AG10803 (cell line): ENCODE data around the gene AQP3.
A peak's percentile ranks its signal among the peaks of the same experiment; 100 is the strongest.

Source experiments
- DNase-seq: peaks from one replicate; pipeline ENCODE4 v3.0.0; 2010; ENCODE audit warnings: low read depth
- H3K4me3 ChIP-seq: 2 replicates; pipeline ENCODE4 v1.5.1; 2011; ENCODE audit warnings: mild to moderate bottlenecking, low read length, control low read depth
- CTCF ChIP-seq: conservative IDR thresholded peaks from 2 replicates; pipeline ENCODE4 v1.5.1; 2011; ENCODE audit warnings: mild to moderate bottlenecking, low read length, control low read depth, inconsistent platforms

AQP3 gene

GRCh38 chr9:33468215-33468730 lies 20.9 kb upstream of the AQP3 start:
- no peak overlapping the region for H3K4me3 ChIP-seq
- no peak for TF ChIP-seq CTCF
- DNase-seq, result no peak

GRCh38 chr9:33467526-33467925 lies 20.1 kb upstream of the AQP3 start:
- DNase-seq, result no peak
- no peak overlapping the region for H3K4me3 ChIP-seq
- TF ChIP-seq CTCF, result no peak

GRCh38 chr9:33466565-33467495 lies 19.4 kb upstream of the AQP3 start:
- peak; percentile 24 for DNase-seq
- TF ChIP-seq CTCF, result peak; percentile 91
- no peak overlapping the region for H3K4me3 ChIP-seq

GRCh38 chr9:33465596-33466564 lies 18.5 kb upstream of the AQP3 start:
- no peak for TF ChIP-seq CTCF
- DNase-seq, result no peak
- H3K4me3 ChIP-seq, result no peak overlapping the region

GRCh38 chr9:33465096-33465495 lies 17.7 kb upstream of the AQP3 start:
- no peak overlapping the region for H3K4me3 ChIP-seq
- TF ChIP-seq CTCF, result no peak
- DNase-seq, result no peak

- no peak for TF ChIP-seq CTCF
- H3K4me3 ChIP-seq, result no peak overlapping the region
- no peak for DNase-seq
These were observed 16.7 kb upstream of the AQP3 start for GRCh38 chr9:33464045-33464636.
